ENCODE results near the gene TNNT2. TPM values are rescaled to one million over a fixed set of nuclear protein-coding genes. Genes with fewer than 3 reads are reported as not detected.

Gene TNNT2
- total and polyA plus RNA-seq, 2 donors (not counting 3 experiments of a cell fraction or from before 2014, with no cell fraction given): not detected

- no peaks in the 10 kb centered on the region for H3K9me1 ChIP-seq (replicated peaks; ENCODE audit: control insufficient read depth, extremely low read depth, insufficient read depth, low read length)
- H3K27me3 ChIP-seq (ENCODE audit: control insufficient read depth in 2 of 2, insufficient read depth in 2 of 2, low read length in 2 of 2): peaks cover 7 to 8% of the 10 kb centered on the region in 2 experiments
- no peak overlapping the region for H2AFZ ChIP-seq (ENCODE audit: low read depth, low read length)
- no peak overlapping the region for H3K4me2 ChIP-seq (ENCODE audit: insufficient read depth, low read length)
- H3K27ac ChIP-seq (ENCODE audit: insufficient read depth, low read depth, low read length): no peak overlapping the region
- ChIA-PET POLR2A (no interaction called here), CTCF (interaction anchor here (1.1 to 1.6 kb wide), 6 partner anchors 10 to 154 kb away, joined by 3 to 14 read pairs (median 6); no protein-coding TSS in a partner anchor)
- intact Hi-C loops (cut with micrococcal nuclease) (loop anchor here (1.0 kb wide), 1 partner anchor 60 kb away; no protein-coding TSS in a partner anchor), dilution Hi-C loops (cut with MboI; ENCODE audit: extremely low pct_ligation_motif_present, low sequenced_read_pairs) (no loop called here)
- H3K9ac ChIP-seq (replicated peaks; ENCODE audit: extremely low read depth, insufficient read depth, low read length): no peak overlapping the region
- TF ChIP-seq JUN (IDR thresholded peaks at IDR 0.05; ENCODE audit: borderline replicate concordance, insufficient read depth, insufficient read length, low read depth) (no peak), CTCF (IDR thresholded peaks at IDR 0.05; ENCODE audit: extremely low read depth in 1 of 2, insufficient read depth in 1 of 2, low read depth in 1 of 2, low read length in 2 of 2) (peak; percentile 91 to 98)
- no peaks in the 10 kb centered on the region for H3K4me1 ChIP-seq (ENCODE audit: control insufficient read depth, extremely low read depth, insufficient read depth, low read length)
- DNase-seq (ENCODE audit: low read depth, low spot score) (peak; percentile 52), FAIRE-seq (peak; percentile 78)
- BruUV-seq (replicated peaks): no TSS peak
- H3K79me2 ChIP-seq (ENCODE audit: control insufficient read depth, insufficient read depth, low read length): no peaks in the 10 kb centered on the region
- H4K20me1 ChIP-seq (replicated peaks; ENCODE audit: control insufficient read depth, extremely low read depth, insufficient read depth, low read length): no peaks in the 10 kb centered on the region
- H3K36me3 ChIP-seq (ENCODE audit: control insufficient read depth in 2 of 2, extremely low read depth in 1 of 2, insufficient read depth in 2 of 2, low read length in 2 of 2): no peaks in the 10 kb centered on the region
- no peak overlapping the region for H3K4me3 ChIP-seq (replicated peaks in 1 of 3; ENCODE audit: insufficient read depth in 1 of 3, low read depth in 1 of 3, low read length in 3 of 3)
- no peaks in the 10 kb centered on the region for H3K9me3 ChIP-seq (replicated peaks; ENCODE audit: control insufficient read depth, insufficient read depth, low read length)
These were observed 30.8 kb upstream of the TNNT2 start for GRCh38 chr1:201408176-201408833.

GRCh38 chr1:201406831-201407406, 29.4 kb upstream of the TNNT2 start:
- Histone ChIP-seq H3K9ac (replicated peaks; ENCODE audit: extremely low read depth, insufficient read depth, low read length) (no peak overlapping the region), H3K4me1 (ENCODE audit: control insufficient read depth, extremely low read depth, insufficient read depth, low read length) (no peaks in the 10 kb centered on the region), H3K27me3 (ENCODE audit: control insufficient read depth in 2 of 2, insufficient read depth in 2 of 2, low read length in 2 of 2) (peaks cover 9 to 11% of the 10 kb centered on the region in 2 experiments), H4K20me1 (replicated peaks; ENCODE audit: control insufficient read depth, extremely low read depth, insufficient read depth, low read length) (no peaks in the 10 kb centered on the region), H3K36me3 (ENCODE audit: control insufficient read depth in 2 of 2, extremely low read depth in 1 of 2, insufficient read depth in 2 of 2, low read length in 2 of 2) (no peaks in the 10 kb centered on the region), H3K9me3 (replicated peaks; ENCODE audit: control insufficient read depth, insufficient read depth, low read length) (no peaks in the 10 kb centered on the region), H2AFZ (ENCODE audit: low read depth, low read length) (no peak overlapping the region), H3K9me1 (replicated peaks; ENCODE audit: control insufficient read depth, extremely low read depth, insufficient read depth, low read length) (no peaks in the 10 kb centered on the region), H3K4me2 (ENCODE audit: insufficient read depth, low read length) (no peak overlapping the region), H3K79me2 (ENCODE audit: control insufficient read depth, insufficient read depth, low read length) (no peaks in the 10 kb centered on the region), H3K4me3 (replicated peaks in 1 of 3; ENCODE audit: insufficient read depth in 1 of 3, low read depth in 1 of 3, low read length in 3 of 3) (no peak overlapping the region), H3K27ac (ENCODE audit: insufficient read depth, low read depth, low read length) (no peak overlapping the region)
- TF ChIP-seq CTCF (IDR thresholded peaks at IDR 0.05; ENCODE audit: extremely low read depth in 1 of 2, insufficient read depth in 1 of 2, low read depth in 1 of 2, low read length in 2 of 2) (no peak), POLR2AphosphoS5 (IDR thresholded peaks at IDR 0.05; ENCODE audit: insufficient read depth, low read depth, low read length) (no peak)
- no peak for DNase-seq (ENCODE audit: low read depth, low spot score)
- CTCF ChIA-PET: interaction anchor here (0.7 to 1.7 kb wide), 8 partner anchors 12 to 152 kb away, joined by 3 to 6 read pairs (median 4); no protein-coding TSS in a partner anchor
- dilution Hi-C loops (cut with MboI; ENCODE audit: extremely low pct_ligation_motif_present, low sequenced_read_pairs) (no loop called here), intact Hi-C loops (cut with micrococcal nuclease) (no loop called here)
- FAIRE-seq: no peak
- no TSS peak for BruUV-seq (replicated peaks)
- POLR2A ChIA-PET: no interaction called here

Data from endothelial cell of umbilical vein (primary cell).